Measurements from ENCODE around the gene ADORA3. TPM values are rescaled to one million over a fixed set of nuclear protein-coding genes. Genes with fewer than 3 reads are reported as not detected.

Gene ADORA3
- total RNA-seq, 2 experiments from 2014 or later, result not detected

- Histone ChIP-seq H3K36me3 (ENCODE audit: insufficient read depth, low read length) (no peaks in the 10 kb centered on the region), H3K9me3 (ENCODE audit: control insufficient read depth in 1 of 2, insufficient read depth in 1 of 2, low read length in 2 of 2) (no peaks in the 10 kb centered on the region), H3K27me3 (ENCODE audit: control insufficient read depth in 1 of 2, insufficient read depth in 2 of 2, low read length in 2 of 2) (no peaks in the 10 kb centered on the region), H3K4me3 (ENCODE audit: low read length) (no peak overlapping the region), H3K27ac (ENCODE audit: low read depth in 1 of 2, low read length in 2 of 2) (no peak overlapping the region), H3K4me1 (ENCODE audit: insufficient read depth, low read length) (no peaks in the 10 kb centered on the region)
- H3K9me3 Mint-ChIP-seq, result no peaks in the 10 kb centered on the region
- DNase-seq (no peak), ATAC-seq (ENCODE audit: poor library complexity) (no peak)
- no peak overlapping the region for H3K27ac Mint-ChIP-seq
- no peaks in the 10 kb centered on the region for H3K36me3 Mint-ChIP-seq (ENCODE audit: low read depth)
- H3K27me3 Mint-ChIP-seq, result no peaks in the 10 kb centered on the region
- no peak for TF ChIP-seq CTCF (IDR thresholded peaks at IDR 0.05)
- ChIA-PET POLR2A (no interaction called here), CTCF (no interaction called here)
- H3K4me1 Mint-ChIP-seq (ENCODE audit: low read depth), result no peaks in the 10 kb centered on the region
- intact Hi-C loops (cut with DNase I, micrococcal nuclease), result no loop called here
- no peak overlapping the region for H3K4me3 Mint-ChIP-seq
Observed at GRCh38 chr1:111535256-111536191, 32.1 kb upstream of the ADORA3 start.

- ChIA-PET POLR2A (no interaction called here), CTCF (interaction anchor here (1.0 to 4.6 kb wide), 3 partner anchors 12 to 250 kb away, joined by 3 to 27 read pairs (median 3); no protein-coding TSS in a partner anchor)
- Histone ChIP-seq H3K27me3 (ENCODE audit: control insufficient read depth in 1 of 2, insufficient read depth in 2 of 2, low read length in 2 of 2) (no peaks in the 10 kb centered on the region), H3K4me1 (ENCODE audit: insufficient read depth, low read length) (peaks cover 29% of the 10 kb centered on the region), H3K27ac (ENCODE audit: low read depth in 1 of 2, low read length in 2 of 2) (no peak overlapping the region), H3K4me3 (ENCODE audit: low read length) (no peak overlapping the region), H3K36me3 (ENCODE audit: insufficient read depth, low read length) (no peaks in the 10 kb centered on the region), H3K9me3 (ENCODE audit: control insufficient read depth in 1 of 2, insufficient read depth in 1 of 2, low read length in 2 of 2) (peaks cover 0 to 4% of the 10 kb centered on the region in 2 experiments)
- intact Hi-C loops (cut with DNase I, micrococcal nuclease), result no loop called here
- ATAC-seq (ENCODE audit: poor library complexity) (no peak), DNase-seq (no peak)
- H3K9me3 Mint-ChIP-seq, result peaks cover 2% of the 10 kb centered on the region
- no peak for TF ChIP-seq CTCF (IDR thresholded peaks at IDR 0.05)
- peaks cover 28% of the 10 kb centered on the region for H3K4me1 Mint-ChIP-seq (ENCODE audit: low read depth)
- no peaks in the 10 kb centered on the region for H3K36me3 Mint-ChIP-seq (ENCODE audit: low read depth)
- no peak overlapping the region for H3K27ac Mint-ChIP-seq
- H3K4me3 Mint-ChIP-seq, result no peak overlapping the region
- no peaks in the 10 kb centered on the region for H3K27me3 Mint-ChIP-seq
Observed at GRCh38 chr1:111520053-111520452, 16.6 kb upstream of the ADORA3 start.

GRCh38 chr1:111517469-111518225, 14.2 kb upstream of the ADORA3 start:
- peak overlapping the region; percentile 76 for H3K27ac Mint-ChIP-seq
- DNase-seq (peak in 4 of 14 experiments; percentile 47 to 69 (median 61)), ATAC-seq (ENCODE audit: poor library complexity) (peak; percentile 32)

More at GRCh38 chr1:111517469-111518225, 14.2 kb upstream of the ADORA3 start:
- ChIA-PET POLR2A (interaction anchor here (0.7 to 2.6 kb wide), 11 partner anchors 10 to 197 kb away, joined by 3 to 28 read pairs (median 3); partner anchors contain the start of gene RAP1A), CTCF (interaction anchor here (1.8 to 4.6 kb wide), 2 partner anchors 10 to 198 kb away, joined by 5 to 27 read pairs; no protein-coding TSS in a partner anchor)
- no peak overlapping the region for H3K27ac ChIP-seq (ENCODE audit: low read depth in 1 of 2, low read length in 2 of 2)
- no peaks in the 10 kb centered on the region for H3K9me3 ChIP-seq (ENCODE audit: control insufficient read depth in 1 of 2, insufficient read depth in 1 of 2, low read length in 2 of 2)
- H3K4me1 Mint-ChIP-seq (ENCODE audit: low read depth), result peaks cover 40% of the 10 kb centered on the region
- H3K4me3 Mint-ChIP-seq, result peak overlapping the region; percentile 76
- H3K27me3 ChIP-seq (ENCODE audit: control insufficient read depth in 1 of 2, insufficient read depth in 2 of 2, low read length in 2 of 2), result no peaks in the 10 kb centered on the region
- intact Hi-C loops (cut with DNase I, micrococcal nuclease), result no loop called here
- no peaks in the 10 kb centered on the region for H3K36me3 ChIP-seq (ENCODE audit: insufficient read depth, low read length)
- peaks cover 52% of the 10 kb centered on the region for H3K4me1 ChIP-seq (ENCODE audit: insufficient read depth, low read length)
- H3K27me3 Mint-ChIP-seq, result no peaks in the 10 kb centered on the region
- no peaks in the 10 kb centered on the region for H3K36me3 Mint-ChIP-seq (ENCODE audit: low read depth)
- TF ChIP-seq CTCF (IDR thresholded peaks at IDR 0.05), result no peak
- no peak overlapping the region for H3K4me3 ChIP-seq (ENCODE audit: low read length)
- no peaks in the 10 kb centered on the region for H3K9me3 Mint-ChIP-seq
